ENCODE data around the gene CHST4. TPM values are rescaled to one million over a fixed set of nuclear protein-coding genes. Genes with fewer than 3 reads are reported as not detected.

The CHST4 gene
- total RNA-seq, 1 experiment from 2014 or later = 9.9 TPM

- TF ChIP-seq E2F1 (CRISPR knock-in tag; IDR thresholded peaks at IDR 0.05) = no peak
- peak; percentile 66; the same call in 1 of the 2 replicates for TF ChIP-seq FOXP1 (CRISPR knock-in tag; IDR thresholded peaks at IDR 0.05; ENCODE audit: borderline replicate concordance)
- no peak for TF ChIP-seq ZNF121 (CRISPR knock-in tag; IDR thresholded peaks at IDR 0.05)
- peak; percentile 56; the same call in 1 of the 2 replicates for TF ChIP-seq ETV6 (CRISPR knock-in tag; IDR thresholded peaks at IDR 0.05)
- TF ChIP-seq, protein P1, sequence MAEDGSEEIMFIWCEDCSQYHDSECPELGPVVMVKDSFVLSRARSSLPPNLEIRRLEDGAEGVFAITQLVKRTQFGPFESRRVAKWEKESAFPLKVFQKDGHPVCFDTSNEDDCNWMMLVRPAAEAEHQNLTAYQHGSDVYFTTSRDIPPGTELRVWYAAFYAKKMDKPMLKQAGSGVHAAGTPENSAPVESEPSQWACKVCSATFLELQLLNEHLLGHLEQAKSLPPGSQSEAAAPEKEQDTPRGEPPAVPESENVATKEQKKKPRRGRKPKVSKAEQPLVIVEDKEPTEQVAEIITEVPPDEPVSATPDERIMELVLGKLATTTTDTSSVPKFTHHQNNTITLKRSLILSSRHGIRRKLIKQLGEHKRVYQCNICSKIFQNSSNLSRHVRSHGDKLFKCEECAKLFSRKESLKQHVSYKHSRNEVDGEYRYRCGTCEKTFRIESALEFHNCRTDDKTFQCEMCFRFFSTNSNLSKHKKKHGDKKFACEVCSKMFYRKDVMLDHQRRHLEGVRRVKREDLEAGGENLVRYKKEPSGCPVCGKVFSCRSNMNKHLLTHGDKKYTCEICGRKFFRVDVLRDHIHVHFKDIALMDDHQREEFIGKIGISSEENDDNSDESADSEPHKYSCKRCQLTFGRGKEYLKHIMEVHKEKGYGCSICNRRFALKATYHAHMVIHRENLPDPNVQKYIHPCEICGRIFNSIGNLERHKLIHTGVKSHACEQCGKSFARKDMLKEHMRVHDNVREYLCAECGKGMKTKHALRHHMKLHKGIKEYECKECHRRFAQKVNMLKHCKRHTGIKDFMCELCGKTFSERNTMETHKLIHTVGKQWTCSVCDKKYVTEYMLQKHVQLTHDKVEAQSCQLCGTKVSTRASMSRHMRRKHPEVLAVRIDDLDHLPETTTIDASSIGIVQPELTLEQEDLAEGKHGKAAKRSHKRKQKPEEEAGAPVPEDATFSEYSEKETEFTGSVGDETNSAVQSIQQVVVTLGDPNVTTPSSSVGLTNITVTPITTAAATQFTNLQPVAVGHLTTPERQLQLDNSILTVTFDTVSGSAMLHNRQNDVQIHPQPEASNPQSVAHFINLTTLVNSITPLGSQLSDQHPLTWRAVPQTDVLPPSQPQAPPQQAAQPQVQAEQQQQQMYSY (CRISPR knock-in tag; IDR thresholded peaks at IDR 0.05) = no peak
- TF ChIP-seq CDX4 (CRISPR knock-in tag; IDR thresholded peaks at IDR 0.05; ENCODE audit: borderline replicate concordance) = no peak
- TF ChIP-seq TEAD4 (CRISPR knock-in tag; IDR thresholded peaks at IDR 0.05) = no peak
- TF ChIP-seq TEAD1 (CRISPR knock-in tag; IDR thresholded peaks at IDR 0.05) = no peak
- TF ChIP-seq SP1 (CRISPR knock-in tag; conservative IDR thresholded peaks at IDR 0.05) = peak; percentile 58; the same call in 1 of the 2 replicates
- peak; percentile 78 for TF ChIP-seq FOXK1 (CRISPR knock-in tag; IDR thresholded peaks at IDR 0.05)
- TF ChIP-seq CREB1 (CRISPR knock-in tag; IDR thresholded peaks at IDR 0.05) = no peak; the same call in 1 of the 2 replicates
- TF ChIP-seq ZNF219 (CRISPR knock-in tag; IDR thresholded peaks at IDR 0.05; ENCODE audit: borderline replicate concordance) = no peak
- TF ChIP-seq GABPB1 (CRISPR knock-in tag; IDR thresholded peaks at IDR 0.05) = peak; percentile 48; the same call in 1 of the 2 replicates
- TF ChIP-seq, protein P2, sequence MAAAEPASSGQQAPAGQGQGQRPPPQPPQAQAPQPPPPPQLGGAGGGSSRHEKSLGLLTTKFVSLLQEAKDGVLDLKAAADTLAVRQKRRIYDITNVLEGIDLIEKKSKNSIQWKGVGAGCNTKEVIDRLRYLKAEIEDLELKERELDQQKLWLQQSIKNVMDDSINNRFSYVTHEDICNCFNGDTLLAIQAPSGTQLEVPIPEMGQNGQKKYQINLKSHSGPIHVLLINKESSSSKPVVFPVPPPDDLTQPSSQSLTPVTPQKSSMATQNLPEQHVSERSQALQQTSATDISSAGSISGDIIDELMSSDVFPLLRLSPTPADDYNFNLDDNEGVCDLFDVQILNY (CRISPR knock-in tag; IDR thresholded peaks at IDR 0.05) = no peak
- no peak for TF ChIP-seq GTF2I (CRISPR knock-in tag; conservative IDR thresholded peaks at IDR 0.05)
- no peak for TF ChIP-seq ZNF138 (CRISPR knock-in tag; conservative IDR thresholded peaks at IDR 0.05)
- TF ChIP-seq SMAD3 (CRISPR knock-in tag; IDR thresholded peaks at IDR 0.05; ENCODE audit: borderline replicate concordance) = no peak
- TF ChIP-seq ZBTB21 (CRISPR knock-in tag; IDR thresholded peaks at IDR 0.05; ENCODE audit: borderline replicate concordance) = peak; percentile 95
- TF ChIP-seq, protein P3, sequence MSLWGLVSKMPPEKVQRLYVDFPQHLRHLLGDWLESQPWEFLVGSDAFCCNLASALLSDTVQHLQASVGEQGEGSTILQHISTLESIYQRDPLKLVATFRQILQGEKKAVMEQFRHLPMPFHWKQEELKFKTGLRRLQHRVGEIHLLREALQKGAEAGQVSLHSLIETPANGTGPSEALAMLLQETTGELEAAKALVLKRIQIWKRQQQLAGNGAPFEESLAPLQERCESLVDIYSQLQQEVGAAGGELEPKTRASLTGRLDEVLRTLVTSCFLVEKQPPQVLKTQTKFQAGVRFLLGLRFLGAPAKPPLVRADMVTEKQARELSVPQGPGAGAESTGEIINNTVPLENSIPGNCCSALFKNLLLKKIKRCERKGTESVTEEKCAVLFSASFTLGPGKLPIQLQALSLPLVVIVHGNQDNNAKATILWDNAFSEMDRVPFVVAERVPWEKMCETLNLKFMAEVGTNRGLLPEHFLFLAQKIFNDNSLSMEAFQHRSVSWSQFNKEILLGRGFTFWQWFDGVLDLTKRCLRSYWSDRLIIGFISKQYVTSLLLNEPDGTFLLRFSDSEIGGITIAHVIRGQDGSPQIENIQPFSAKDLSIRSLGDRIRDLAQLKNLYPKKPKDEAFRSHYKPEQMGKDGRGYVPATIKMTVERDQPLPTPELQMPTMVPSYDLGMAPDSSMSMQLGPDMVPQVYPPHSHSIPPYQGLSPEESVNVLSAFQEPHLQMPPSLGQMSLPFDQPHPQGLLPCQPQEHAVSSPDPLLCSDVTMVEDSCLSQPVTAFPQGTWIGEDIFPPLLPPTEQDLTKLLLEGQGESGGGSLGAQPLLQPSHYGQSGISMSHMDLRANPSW (CRISPR knock-in tag; conservative IDR thresholded peaks at IDR 0.05; ENCODE audit: low read depth) = no peak
- TF ChIP-seq ZNF423 (CRISPR knock-in tag; IDR thresholded peaks at IDR 0.05) = no peak
- TF ChIP-seq EMX1 (CRISPR knock-in tag; IDR thresholded peaks at IDR 0.05) = 0 out of 2 replicates have a peak, but pooled peaks have one; percentile 20
- TF ChIP-seq USF2 (CRISPR knock-in tag; IDR thresholded peaks at IDR 0.05) = no peak
- no peak for TF ChIP-seq NR2C2 (CRISPR knock-in tag; IDR thresholded peaks at IDR 0.05)
- TF ChIP-seq ATF6 (CRISPR knock-in tag; IDR thresholded peaks at IDR 0.05) = no peak
Observed at GRCh38 chr16:71484006-71484893, 42.0 kb upstream of the CHST4 start (continued).

Data from WTC11 (cell line).